ENCODE data around the gene NGEF. TPM values are rescaled to one million over a fixed set of nuclear protein-coding genes. Genes with fewer than 3 reads are reported as not detected.

The NGEF gene
- total RNA-seq, 4 donors from 2014 or later: 46.1 to 105 (median 68.8) TPM

DNA sequence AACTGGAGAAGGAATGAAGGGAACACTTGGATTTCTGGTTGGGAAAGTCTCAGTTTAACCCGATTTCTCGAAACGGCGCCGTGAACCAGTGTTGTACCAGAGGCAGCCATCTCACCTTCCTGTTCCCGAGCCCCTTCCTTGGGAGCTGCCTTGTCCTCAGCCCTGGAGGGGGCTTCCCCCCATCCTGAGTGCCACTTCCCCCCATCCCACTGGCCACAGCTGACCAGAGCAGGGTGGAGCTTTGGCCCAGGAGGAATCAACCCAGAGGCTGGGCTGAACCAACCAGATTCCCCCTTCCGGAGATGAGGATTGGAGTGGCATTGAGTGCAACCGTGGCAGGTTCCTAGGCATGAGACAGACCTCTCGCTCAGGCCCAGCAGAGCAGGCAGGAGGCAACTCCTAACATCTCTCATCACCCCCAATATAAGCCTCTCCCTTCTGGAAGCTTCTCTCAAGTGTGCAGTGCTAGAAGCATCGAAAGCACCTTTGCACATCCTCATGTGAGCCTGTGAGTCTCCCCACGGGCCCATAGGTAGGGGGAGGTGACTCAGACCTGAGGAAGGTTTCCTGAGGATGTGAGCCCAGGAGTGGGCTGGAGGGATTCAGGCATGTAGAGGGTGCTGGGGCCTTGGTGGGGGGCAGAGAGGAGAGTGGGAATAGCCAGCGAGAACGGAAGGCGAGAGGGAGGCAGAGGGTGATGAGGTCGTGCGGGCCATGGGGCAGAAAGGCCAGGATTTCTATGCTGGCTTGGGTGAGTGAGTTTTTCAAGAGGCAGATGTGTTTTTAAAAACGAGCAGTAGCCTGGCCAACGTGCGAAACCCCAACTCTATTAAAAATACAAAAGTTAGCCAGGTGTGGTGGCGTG, 11.9 kb downstream of the NGEF start:
- DNase-seq: no peak
- Histone ChIP-seq H3K4me3 (no peak overlapping the region), H3K4me1 (no peaks in the 10 kb centered on the region), H3K9me3 (no peaks in the 10 kb centered on the region), H3K27me3 (no peaks in the 10 kb centered on the region), H3K27ac (no peak overlapping the region), H3K36me3 (no peaks in the 10 kb centered on the region)
- TF ChIP-seq POLR2AphosphoS5 (IDR thresholded peaks at IDR 0.05): no peak
- no peak for TF ChIP-seq POLR2A (IDR thresholded peaks at IDR 0.05)
- TF ChIP-seq EP300 (IDR thresholded peaks at IDR 0.05; ENCODE audit: low read depth): no peak
- TF ChIP-seq, protein P1, sequence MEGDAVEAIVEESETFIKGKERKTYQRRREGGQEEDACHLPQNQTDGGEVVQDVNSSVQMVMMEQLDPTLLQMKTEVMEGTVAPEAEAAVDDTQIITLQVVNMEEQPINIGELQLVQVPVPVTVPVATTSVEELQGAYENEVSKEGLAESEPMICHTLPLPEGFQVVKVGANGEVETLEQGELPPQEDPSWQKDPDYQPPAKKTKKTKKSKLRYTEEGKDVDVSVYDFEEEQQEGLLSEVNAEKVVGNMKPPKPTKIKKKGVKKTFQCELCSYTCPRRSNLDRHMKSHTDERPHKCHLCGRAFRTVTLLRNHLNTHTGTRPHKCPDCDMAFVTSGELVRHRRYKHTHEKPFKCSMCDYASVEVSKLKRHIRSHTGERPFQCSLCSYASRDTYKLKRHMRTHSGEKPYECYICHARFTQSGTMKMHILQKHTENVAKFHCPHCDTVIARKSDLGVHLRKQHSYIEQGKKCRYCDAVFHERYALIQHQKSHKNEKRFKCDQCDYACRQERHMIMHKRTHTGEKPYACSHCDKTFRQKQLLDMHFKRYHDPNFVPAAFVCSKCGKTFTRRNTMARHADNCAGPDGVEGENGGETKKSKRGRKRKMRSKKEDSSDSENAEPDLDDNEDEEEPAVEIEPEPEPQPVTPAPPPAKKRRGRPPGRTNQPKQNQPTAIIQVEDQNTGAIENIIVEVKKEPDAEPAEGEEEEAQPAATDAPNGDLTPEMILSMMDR (IDR thresholded peaks at IDR 0.05): no peak
- in situ Hi-C loops (cut with MboI; ENCODE audit: low pct_ligation_motif_present in 1 of 4, low pct_unique_long_range_greater_than_20kb in 1 of 4, low sequenced_read_pairs in 3 of 4): no loop called here
- WGBS, 2 donors (ENCODE audit: low coverage in 1 of 2): 89% methylated on average over 20 of the region's 20 CpGs; no CpG with 5 or more reads in 1 of the 2 donors
- intact Hi-C loops (cut with DNase I; ENCODE audit: low total_unique reads): no loop called here

DNA sequence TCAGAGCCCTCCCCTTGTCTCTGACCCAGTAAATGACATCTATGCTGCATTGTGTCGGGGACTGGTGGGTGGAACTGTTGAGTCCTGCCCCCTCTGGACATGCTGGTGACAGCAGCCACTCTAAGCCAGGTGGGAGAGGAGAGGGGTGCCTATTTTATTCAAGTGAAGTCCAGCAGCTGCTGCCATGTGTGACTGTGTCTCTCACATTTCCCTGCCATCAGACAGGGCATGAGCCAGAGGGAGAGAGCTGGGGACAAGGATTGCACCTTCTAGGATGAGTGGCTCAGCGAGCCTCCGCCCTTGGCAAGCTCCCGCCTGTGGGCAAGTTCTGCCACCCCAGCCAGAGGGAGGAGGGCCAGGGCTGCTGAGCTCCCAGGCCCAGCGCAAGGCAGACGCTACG, 13.7 kb downstream of the NGEF start:
- no peaks in the 10 kb centered on the region for H3K27me3 ChIP-seq
- DNase-seq: no peak
- in situ Hi-C loops (cut with MboI; ENCODE audit: low pct_ligation_motif_present in 1 of 4, low pct_unique_long_range_greater_than_20kb in 1 of 4, low sequenced_read_pairs in 3 of 4): no loop called here
- H3K27ac ChIP-seq: no peak overlapping the region
- H3K9me3 ChIP-seq: no peaks in the 10 kb centered on the region
- no peaks in the 10 kb centered on the region for H3K36me3 ChIP-seq
- no peaks in the 10 kb centered on the region for H3K4me1 ChIP-seq
- 71 to 81% methylated on average over 1 to 7 of the region's 7 CpGs for WGBS, 2 donors (ENCODE audit: low coverage in 1 of 2)
- H3K4me3 ChIP-seq: no peak overlapping the region
- intact Hi-C loops (cut with DNase I; ENCODE audit: low total_unique reads): no loop called here
- TF ChIP-seq, protein P1 (IDR thresholded peaks at IDR 0.05): no peak
- TF ChIP-seq POLR2A (IDR thresholded peaks at IDR 0.05) (no peak), EP300 (IDR thresholded peaks at IDR 0.05; ENCODE audit: low read depth) (no peak), POLR2AphosphoS5 (IDR thresholded peaks at IDR 0.05) (no peak)

DNA sequence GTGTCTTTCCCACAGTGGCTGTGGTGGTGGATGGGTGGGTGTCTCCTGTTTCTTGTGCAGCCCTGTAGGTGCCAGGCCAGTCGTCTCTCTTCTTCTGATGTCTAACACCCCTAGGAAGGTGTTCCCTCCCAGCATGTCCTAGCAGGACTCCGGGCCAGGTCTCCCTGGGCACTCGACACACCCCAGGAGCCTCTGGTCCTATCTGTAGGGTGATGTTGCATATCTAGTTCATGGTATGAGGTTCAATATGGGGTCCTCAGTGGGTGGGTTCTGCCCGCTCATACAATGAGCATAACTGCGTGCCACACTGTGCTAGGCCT, 14.4 kb downstream of the NGEF start:
- intact Hi-C loops (cut with DNase I; ENCODE audit: low total_unique reads): no loop called here
- Histone ChIP-seq H3K27ac (no peak overlapping the region), H3K4me3 (no peak overlapping the region), H3K9me3 (no peaks in the 10 kb centered on the region), H3K36me3 (no peaks in the 10 kb centered on the region), H3K27me3 (no peaks in the 10 kb centered on the region), H3K4me1 (no peaks in the 10 kb centered on the region)
- WGBS, 2 donors (ENCODE audit: low coverage in 1 of 2): 92% methylated on average over 3 of the region's 5 CpGs; no CpG with 5 or more reads in 1 of the 2 donors
- TF ChIP-seq POLR2A (IDR thresholded peaks at IDR 0.05) (no peak), POLR2AphosphoS5 (IDR thresholded peaks at IDR 0.05) (no peak)
- no peak for DNase-seq
- in situ Hi-C loops (cut with MboI; ENCODE audit: low pct_ligation_motif_present in 1 of 4, low pct_unique_long_range_greater_than_20kb in 1 of 4, low sequenced_read_pairs in 3 of 4): no loop called here

- Histone ChIP-seq H3K27me3 (no peaks in the 10 kb centered on the region), H3K9me3 (no peaks in the 10 kb centered on the region), H3K27ac (no peak overlapping the region), H3K36me3 (no peaks in the 10 kb centered on the region), H3K4me3 (no peak overlapping the region), H3K4me1 (no peaks in the 10 kb centered on the region)
- WGBS, 2 donors (ENCODE audit: low coverage in 1 of 2): 83% methylated on average over 17 of the region's 18 CpGs; no CpG with 5 or more reads in 1 of the 2 donors
- intact Hi-C loops (cut with DNase I; ENCODE audit: low total_unique reads) (no loop called here), in situ Hi-C loops (cut with MboI; ENCODE audit: low pct_ligation_motif_present in 1 of 4, low pct_unique_long_range_greater_than_20kb in 1 of 4, low sequenced_read_pairs in 3 of 4) (no loop called here)
- no peak for DNase-seq
- TF ChIP-seq EP300 (IDR thresholded peaks at IDR 0.05; ENCODE audit: low read depth) (no peak), POLR2AphosphoS5 (IDR thresholded peaks at IDR 0.05) (no peak), POLR2A (IDR thresholded peaks at IDR 0.05) (no peak)
- TF ChIP-seq, protein P1 (IDR thresholded peaks at IDR 0.05): no peak
Observed at GRCh38 chr2:232997749-232998665, 15.0 kb downstream of the NGEF start.

All from transverse colon (tissue), 4 donors.